ENCODE results near the gene GPR4.
"Not testable (repeated sequence)": the region's sequence is repeated elsewhere in the genome, so short reads cannot be mapped to it uniquely, and the experiment has no call there.

The GPR4 gene

DNA sequence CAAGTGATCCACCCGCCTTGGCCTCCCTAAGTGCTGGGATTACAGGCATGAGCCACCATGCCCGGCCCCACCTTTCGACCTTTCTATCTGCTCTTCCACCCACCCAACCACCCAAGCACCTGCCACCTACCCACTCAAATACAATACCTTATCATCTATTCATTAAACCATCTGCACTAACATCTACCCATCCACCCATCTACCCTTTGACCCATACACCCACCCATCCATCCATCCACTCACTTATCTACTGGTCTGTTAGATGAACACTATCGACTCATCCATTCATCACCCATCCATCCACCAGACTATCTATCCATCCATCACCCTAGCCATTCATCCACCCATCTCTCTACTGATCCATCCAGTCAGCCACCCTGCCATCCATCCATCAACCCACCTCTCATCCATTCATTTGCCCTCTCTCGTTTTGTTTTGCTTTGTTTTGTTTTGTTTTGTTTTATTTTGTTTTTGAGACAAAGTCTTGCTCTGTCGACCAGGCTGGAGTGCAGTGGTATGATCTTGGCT, 20.0 kb upstream of the GPR4 start:
- DNase-seq, result no peak

DNA sequence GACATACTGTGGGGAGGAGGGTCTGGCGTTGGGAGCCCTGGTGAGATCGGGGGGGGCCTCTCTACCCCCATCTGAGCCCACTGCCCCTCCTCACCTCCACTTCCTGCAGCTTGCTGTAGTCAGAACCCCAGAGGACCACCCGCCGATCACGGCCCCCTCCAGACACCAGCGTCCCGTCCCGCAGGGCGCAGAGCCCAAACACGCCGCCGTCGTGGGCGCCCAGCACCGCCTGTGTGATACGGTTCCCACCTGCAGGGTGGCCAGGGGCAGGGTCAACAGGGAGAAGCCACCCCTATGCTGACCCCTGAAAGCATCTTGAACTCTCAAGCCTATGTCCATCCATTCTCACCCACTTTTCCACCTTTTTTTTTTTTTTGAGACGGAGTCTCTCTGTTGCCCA, 19.4 kb upstream of the GPR4 start:
- DNase-seq, result no peak

- no peak for DNase-seq
These were observed 14.6 kb upstream of the GPR4 start for GRCh38 chr19:45616704-45617017.

- peak; percentile 79 for DNase-seq
These were observed 14.0 kb upstream of the GPR4 start for GRCh38 chr19:45615795-45616703.

GRCh38 chr19:45615056-45615455, 13.0 kb upstream of the GPR4 start:
- not testable (repeated sequence) for DNase-seq

DNA sequence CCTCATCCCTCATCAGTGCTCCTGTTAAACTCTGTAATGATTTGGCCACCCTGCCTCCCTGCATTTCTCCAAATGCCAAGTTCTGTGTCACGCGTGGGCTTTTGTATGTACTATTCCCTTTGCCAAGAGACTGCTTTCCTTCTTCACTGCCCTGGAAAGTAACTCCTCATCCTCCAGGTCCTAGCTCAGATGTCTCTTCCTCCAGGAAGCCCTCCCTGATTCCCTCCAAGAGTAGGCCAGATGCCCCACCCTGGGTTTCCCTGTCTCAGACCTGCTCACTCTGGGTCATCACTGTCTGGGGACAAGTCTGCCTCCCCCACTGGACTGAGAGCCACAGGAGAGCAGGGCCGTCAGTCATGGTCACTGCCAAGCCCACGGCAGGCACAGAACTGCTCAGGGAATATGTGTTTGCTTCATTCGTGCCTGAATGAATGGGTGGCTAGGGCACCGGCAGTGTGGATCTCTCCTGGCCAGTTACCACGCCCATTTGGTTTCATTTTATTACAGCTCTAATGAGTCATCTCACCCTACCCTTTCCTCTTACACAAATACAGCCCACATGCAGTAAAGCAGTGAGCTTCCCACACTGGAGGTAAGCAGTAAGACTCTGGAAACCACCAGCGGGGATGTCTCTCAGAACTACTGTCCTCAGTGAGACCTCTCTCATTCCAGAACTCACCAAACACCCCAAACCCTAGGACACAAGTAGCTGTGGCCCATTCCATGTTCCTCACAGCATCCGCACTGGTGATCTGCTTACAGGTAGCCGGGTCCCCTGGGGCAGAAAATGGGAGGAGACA, 12.1 kb upstream of the GPR4 start:
- DNase-seq, result peak; percentile 84

DNA sequence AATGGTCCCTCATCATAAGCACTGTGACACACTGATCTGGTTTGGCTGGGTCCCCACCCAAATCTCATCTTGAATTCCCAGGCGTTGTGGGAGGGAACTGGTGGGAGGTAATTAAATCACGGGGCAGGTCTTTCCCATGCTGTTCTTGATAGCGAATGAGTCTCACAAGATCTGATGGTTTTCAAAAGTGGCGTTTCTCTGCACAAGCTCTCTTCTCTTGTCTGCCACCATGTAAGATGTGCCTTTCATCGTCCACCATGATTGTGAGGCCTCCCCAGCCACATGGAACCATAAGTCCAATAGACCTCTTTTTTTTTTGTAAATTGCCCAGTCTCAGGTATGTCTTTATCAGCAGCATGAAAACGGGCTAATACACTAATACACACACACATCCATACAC, 6.9 kb upstream of the GPR4 start:
- no peak for DNase-seq

GRCh38 chr19:45607071-45608029, 5.3 kb upstream of the GPR4 start:
- peak; percentile 68 for DNase-seq

DNA sequence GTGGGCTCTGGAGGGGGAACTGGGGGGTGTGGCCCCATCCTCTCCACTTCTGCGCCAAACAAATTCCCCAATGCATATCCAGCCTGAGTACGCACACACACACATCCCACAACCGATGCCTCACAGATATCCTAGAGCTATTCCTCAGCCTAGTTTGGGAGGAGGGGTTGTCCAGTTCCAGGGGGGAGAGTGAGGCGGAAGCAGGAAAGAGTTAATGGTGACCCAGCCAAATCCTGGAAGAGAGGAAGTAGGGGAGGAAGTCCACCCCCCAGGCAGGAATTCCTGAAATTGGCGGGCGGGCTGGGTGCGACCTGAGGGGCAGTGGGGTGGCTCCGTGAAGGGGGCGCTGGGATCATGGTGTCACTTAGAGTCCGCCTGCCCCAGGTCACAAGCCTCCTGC, 897 bp downstream of the GPR4 start:
- no peak for DNase-seq

GRCh38 chr19:45600340-45600885, 1.6 kb downstream of the GPR4 start:
- no peak for DNase-seq

DNA sequence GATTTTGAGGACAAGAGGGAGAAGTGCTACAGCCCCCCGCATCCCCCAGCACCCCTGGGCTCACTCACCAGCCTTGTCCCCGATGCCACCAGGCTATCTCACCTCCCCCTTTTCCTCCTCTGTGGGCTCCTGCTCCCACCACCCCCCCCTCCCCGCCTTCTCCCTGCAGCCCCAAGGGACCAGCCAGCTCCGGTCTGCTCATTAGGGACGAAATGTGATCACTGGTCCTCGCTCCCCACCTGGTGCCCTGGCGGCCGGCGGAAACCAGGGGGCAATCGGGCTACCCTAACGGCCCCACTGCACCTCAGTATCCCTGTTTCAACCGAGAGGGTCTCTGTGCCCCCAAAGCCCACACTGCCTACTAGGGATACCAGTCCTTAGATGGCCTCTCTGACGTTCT, 2.7 kb downstream of the GPR4 start:
- DNase-seq, result no peak

DNA sequence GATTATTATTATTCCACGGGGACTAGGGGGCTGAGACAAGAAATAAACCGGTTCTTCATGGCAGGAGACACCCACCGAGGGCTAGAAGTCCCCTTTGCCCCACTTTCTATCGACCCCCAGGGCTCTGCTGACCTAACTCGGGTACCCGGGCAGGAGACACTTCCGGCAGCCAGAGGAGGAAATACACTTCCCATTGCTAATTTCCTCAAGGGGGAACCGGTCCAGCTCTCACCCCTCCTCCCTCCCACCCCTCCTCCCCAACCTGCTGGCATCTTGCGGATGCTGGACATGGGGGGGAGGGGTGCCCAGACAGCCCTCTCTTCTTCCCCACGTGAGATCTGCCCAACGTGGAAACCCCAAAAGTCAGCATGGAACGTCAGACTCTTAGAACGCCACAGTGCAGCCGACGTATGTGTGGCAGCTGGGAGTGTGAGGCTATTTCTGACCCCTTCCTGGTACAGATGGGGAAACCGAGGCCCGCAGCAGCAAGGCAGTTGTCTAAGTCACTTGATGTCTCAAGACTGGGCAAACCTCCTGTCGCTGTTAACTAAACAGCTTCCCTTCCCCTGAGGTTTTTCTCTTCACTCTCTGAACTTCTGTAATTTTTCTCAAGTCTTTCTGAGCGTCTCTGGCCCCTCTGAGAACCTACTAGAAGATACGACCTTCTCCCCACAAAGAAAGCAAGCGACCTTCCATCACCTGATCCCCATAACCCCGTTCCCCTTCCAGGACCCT, 3.6 kb downstream of the GPR4 start:
- DNase-seq, result no peak

DNA sequence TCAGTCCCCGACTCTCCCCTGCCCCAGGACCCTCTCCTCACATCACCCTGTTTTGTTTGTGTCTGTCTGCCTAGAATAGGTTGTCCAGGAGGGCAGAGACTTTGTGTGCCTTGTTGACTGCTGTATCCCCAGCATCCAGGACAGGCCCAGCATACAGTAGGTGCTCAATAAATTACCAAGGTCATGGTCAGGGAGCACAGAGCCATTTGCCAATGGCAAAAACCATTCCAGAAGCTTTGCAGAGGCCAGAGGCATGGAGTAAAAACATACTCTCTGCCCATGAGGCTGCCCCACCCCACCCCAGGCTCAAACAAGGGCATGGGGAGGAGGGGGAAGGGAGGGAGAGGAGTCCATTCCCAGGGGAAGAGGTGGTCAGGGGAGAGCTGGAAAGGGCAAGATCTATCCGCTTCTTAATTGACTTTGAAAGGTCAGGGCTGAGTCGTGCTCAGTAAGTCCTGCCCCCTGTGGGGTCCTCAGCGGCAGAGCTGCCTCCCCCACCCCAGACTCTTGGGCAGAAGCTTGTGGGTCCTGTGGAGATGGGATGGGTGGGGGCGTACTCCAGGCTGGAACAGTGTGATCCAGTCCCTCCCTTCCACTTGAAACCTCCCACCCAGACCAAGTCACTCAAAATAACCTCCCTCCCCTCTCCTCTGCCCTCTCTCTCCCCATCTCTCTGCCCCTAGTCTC, 4.4 kb downstream of the GPR4 start:
- no peak for DNase-seq

- no peak for DNase-seq
These were observed 6.2 kb downstream of the GPR4 start for GRCh38 chr19:45595814-45596213.

DNA sequence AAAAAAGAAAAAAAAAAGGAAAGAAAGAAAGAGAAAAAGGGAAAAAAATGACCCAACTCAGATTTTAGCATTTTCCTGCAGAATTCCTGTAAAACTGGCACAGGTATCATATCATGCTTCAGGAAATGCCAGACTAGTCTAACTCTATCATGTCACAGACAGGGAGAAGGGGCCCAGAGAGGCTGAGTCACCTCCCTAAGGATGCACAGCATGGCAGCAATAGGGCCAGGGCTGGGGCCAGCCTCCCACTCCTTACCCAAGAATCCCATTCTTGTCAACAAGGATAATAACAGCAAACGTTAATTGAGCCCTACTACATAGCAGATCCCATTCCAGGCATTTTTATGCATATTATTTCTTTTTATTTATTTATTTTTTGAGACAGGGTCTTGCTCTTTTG, 8.5 kb downstream of the GPR4 start:
- DNase-seq, result no peak

DNA sequence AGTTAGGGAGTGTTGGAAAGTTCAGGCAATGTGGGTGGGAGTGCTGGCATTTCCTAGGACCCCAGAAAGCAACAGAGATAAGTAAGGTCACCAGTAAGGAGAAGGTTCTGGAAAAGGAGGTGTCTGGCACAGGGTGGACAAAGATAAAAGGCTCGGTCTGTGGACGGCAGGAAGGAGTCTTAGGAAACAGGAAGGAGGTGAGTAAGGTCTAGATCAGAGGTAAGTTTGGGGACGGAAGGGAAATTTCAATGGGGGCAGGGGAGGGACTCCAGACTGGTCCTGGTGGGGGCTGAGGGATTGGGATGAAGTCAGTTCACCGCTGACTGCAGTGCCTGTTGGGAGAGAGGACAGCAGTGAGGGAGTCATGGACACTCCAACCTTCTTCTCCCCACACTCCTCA, 9.6 kb downstream of the GPR4 start:
- DNase-seq, result no peak

- DNase-seq, result no peak
These were observed 10.4 kb downstream of the GPR4 start for GRCh38 chr19:45591638-45592005.

DNA sequence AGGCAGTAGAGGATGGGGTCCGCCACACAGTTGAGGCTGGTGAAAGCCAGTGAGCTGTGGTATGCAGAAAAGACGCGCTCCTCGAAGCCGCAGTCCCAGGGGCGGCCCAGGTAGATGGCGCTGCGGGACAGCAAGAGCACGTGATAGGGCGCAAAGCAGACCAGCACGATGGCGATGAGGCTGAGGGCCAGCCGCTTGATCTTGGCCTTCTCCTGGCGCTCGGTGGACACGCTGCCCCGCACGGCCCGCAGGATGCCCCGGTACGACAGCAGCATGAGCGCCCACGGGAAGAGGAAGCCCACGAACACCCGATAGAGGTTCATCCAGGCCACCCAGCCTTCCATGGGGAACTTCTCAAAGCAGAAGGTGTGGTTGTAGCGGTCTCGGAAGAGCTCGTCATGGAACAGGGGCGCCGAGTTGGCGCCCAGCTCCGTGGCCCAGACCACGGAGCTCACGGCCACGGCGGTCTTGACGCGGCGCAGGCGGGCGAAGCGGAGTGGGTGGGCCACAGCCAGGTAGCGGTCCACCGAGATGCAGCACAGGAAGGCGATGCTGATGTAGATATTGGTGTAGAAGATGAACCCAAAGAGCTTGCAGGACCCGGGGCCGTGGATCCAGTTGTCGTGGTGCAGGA, 10.9 kb downstream of the GPR4 start:
- peak; percentile 42 for DNase-seq

- DNase-seq, result no peak
These were observed 11.6 kb downstream of the GPR4 start for GRCh38 chr19:45590300-45591003.

- DNase-seq, result no peak
These were observed 12.2 kb downstream of the GPR4 start for GRCh38 chr19:45589768-45590167.

Measured in fibroblast of skin of back (primary cell).